Stimulated activated CD4-positive, alpha-beta T cell treated with anti-CD3 and anti-CD28 coated beads, TNF-alpha, amount 100 ng/mL, for 4 hours (primary cell): Measurements from ENCODE around the gene SPCS3.
"Not testable (repeated sequence)": the region's sequence is repeated elsewhere in the genome, so short reads cannot be mapped to it uniquely, and the experiment has no call there.

Experiments used
- DNase-seq, 3 experiments: peaks; one replicate each; pipeline ENCODE4 v3.0.0-alpha.2; 2020; ENCODE audit warnings: low read depth in 3 of 3

SPCS3 gene

DNA sequence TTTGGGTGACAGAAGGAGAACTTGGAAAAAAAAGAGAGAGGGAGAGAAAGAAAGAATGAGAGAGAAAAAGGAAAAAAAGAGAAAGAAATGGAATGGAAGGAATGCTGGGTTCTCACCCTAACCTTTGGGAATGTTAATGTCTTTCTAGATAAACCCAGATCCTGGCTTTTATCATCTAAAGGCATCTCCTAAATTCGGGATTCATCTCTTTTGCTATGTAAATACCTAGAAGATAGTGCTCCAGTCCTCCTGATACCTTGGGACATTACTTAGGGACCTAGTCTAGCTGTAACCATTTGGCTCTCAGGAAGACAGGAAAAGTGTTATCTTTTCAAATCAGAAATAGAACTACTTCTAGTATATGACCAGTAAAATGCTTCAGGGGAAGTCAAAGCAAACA, 15.8 kb upstream of the SPCS3 start:
- DNase-seq = no peak

DNA sequence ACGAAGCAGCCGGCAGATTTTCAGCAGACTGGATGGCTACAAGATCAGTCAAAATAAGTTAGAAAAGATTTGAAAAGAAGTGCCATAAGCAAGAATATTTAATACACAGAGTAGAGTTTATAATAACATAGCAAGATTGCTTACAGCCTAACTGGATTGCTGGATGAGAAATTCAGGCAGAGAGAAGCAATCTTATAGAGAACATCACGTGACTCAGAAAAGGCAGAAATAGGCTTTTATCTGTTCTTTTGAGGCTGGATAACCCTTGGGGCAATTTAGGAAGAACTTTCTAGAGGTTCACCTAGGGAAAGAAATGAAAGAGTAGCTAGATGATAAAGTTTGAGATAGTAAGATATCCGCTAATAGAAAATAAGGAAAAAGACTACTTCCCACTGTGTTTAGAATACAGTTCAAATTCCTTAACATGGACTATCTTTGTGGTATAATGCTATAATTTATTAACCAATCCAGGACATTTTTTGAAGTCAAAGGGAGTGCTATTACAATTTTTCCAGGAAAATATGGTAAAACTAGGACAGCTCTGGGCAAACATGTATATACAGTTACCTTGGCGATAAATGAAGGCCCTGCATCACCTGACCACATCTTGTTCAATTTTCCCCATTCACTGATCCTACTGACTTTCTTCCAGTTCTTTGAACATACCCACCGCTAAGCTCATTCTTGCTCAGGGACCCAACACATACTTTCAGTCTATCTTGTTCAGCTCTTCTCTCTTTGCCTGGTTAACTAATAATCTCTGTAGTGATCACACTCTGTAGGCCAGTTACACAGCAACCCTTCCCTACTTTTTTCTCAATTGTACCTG, 12.7 kb upstream of the SPCS3 start:
- DNase-seq = no peak

DNA sequence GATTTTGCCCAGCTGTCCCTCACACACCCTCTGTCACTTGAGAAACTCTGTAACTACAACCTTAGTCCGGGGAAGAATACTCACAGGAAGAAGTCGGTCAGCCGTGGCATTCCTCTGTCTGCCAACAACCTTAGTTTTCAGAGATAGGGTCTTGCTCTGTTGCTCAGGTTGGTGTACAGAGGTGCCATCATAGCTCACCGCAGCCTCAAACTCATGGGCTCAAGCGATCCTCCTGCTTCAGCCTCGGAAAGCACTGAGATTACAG, 12.2 kb upstream of the SPCS3 start:
- no peak for DNase-seq

DNA sequence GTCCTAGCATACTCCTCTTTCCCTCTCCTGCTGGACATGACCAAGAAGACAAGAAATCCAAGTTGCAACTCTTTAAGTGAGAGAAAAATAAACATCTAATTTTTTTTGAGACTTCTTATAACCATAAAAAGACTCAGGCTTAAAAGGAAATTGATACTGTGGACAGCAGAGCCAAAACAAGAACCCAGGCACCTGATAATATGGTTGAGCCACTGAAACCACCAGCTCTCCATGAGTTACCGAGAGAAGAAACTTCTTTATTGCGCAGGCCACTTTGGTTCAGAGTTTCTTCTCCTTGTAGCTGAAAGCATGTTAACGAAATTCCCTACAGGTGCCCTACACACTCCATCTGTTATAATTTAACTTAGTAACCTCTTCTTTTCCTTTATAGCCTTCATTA, 11.3 kb upstream of the SPCS3 start:
- DNase-seq = no peak

DNA sequence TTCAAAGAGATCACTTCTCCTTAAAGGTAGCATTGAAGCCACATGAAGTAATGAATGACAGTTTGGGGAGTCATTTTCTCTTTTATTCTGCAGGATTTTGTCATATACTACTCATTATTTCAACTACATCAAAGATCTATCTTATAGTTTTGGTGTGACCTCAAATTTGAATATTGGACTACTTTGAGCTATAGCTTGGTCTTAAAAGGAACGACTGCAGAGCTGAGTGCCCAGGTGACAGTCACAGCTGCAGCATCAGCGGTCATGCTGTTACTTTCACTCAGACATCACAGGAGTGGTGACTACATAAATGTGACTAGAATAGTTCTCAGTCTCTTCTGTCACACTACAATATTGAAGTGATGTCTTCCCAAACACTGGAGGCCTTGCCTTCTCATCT, 10.7 kb upstream of the SPCS3 start:
- DNase-seq = no peak

DNA sequence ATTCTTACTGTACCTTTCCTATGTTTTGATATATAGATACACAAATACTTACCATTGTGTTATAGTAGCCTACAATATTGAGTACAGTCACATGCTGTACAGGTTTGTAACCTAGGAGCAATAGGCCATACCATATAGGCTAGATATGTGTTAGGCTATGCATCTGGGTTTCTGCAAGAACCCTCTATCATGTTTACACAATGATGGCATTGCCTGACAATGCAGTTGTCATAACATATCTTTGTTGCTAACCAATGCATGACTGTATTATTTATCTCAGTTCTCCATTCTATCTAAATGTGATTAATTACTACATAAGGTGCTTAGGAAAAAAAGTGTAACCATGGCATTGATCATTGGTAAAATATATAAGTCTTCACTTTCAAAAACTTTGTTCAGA, 10.0 kb upstream of the SPCS3 start:
- DNase-seq = no peak

DNA sequence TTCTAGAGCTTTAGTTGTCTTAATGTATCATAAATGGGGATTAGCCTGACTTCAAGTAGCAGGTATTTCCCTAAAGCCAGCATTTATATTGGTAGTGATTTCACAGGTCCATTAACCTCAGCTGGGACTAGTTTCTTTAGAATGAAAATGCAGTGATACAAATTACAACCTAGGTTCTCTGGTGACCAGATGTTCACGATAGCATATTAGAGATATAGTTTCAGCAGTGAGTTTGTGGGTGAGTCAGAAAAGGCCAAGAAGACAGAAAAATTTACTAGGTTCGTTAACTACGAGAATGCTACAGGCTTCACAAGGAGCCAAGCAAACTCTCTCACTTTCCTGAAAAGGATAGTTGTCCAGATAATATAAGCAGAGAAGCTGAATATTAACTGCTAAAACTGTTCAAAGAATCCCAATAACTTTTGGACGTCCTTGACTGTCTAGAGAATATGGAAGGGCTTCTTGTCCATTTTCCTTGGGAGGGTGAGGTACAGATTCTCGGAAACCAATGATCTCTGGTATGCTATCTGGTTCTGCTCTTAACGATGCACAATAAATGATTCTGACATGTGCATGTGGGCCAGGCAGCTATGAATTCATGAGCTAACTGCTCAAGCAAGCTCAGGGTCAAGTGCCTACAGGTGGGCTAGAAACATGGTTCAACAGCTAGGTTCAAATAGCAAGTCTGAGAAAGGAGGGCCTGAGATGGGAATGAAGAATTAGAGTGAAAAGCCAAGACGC, 6.0 kb upstream of the SPCS3 start:
- no peak for DNase-seq

DNA sequence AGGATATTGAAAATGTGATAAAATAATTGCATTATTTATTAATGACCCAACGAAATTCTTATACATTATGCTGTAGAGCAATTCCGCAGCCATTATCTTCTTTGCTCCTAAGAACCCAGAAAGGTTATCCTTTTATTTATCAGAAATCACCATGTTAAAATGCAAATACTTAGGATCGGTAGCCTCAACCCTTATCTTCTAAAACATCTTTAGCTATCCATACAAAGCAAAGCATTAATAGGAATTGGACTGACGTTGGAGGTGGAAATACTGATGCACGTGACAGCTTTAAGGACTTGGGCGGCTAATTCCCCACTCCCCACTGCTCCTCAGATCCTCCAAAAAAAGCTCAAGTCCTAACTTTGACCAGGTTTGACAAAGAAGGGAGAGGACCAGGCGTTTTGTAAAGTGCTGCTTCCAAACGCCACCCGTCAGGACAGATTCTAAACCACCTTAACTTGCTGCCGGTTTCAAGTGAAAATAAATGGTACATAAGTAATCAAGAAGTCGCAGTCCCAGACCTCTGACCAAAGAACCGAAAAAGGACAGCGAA, 539 bp upstream of the SPCS3 start:
- DNase-seq = no peak

DNA sequence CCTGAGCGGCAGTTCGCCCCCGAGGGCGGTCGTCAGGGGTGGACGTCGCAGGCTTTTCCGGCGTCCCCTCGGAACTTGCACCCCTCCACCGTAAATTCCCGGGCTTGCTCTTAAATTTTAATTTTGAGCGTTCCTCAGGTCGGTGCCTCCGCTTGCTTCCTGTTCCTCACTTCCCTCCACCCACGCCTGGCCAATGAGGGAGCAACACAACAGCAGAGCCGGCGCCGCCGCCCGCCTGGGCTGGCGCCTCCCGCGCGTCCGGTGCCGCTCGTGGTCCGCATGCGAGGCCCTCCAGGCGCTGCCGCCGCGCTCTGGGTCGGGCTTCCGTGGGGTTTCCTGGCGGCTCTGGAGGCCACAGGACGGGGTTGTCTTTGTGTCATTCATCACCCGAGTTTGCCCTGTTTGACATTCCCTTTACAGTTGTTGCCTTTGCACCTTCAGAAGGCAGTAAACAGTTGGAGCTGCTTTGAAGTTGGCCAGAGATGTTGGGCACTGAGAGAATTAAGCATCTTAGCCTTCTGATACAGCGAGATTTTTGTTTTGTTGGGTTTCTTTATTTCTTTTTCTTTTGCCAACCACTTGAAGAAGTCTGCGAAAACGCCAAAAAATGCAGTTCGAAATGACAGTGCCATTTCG, 692 bp downstream of the SPCS3 start:
- DNase-seq = peak; percentile 80 to 82 (median 81)

DNA sequence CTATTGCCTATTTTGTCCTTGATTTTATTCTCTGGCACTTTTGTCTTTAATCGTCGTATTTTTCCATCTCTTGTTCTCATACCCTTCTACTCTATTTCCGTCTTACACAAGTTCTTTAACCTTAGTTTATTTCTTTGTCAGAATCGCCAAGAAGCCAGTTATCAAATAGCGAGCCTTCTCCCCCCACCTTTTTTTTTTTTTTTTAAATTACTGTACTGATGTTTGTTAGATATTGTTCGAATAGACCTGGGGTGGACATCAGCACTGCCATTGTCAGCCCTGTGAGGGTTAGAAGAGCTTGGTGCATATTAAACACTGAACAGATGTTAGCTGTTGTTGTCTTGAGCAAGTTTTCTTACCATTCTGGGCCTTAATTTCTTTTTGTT, 1.2 kb downstream of the SPCS3 start:
- no peak for DNase-seq

DNA sequence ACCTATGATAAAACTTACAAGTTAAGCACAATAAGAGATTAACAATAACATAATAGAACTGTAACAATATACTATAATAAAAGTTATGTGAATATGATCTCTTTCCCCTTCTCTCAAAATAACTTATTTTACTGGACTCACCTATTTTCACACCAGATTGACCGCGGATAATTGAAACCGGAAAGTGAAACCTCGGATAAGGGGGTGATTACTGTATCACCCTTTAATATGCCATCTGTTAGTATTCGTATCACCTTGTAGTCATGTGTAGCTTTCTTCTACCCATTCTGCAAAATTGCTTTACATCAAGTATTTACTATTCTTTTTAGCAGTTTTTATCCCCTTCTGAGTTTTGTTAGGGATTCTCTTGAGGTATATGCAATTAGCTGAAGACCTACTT, 1.8 kb downstream of the SPCS3 start:
- no peak for DNase-seq

DNA sequence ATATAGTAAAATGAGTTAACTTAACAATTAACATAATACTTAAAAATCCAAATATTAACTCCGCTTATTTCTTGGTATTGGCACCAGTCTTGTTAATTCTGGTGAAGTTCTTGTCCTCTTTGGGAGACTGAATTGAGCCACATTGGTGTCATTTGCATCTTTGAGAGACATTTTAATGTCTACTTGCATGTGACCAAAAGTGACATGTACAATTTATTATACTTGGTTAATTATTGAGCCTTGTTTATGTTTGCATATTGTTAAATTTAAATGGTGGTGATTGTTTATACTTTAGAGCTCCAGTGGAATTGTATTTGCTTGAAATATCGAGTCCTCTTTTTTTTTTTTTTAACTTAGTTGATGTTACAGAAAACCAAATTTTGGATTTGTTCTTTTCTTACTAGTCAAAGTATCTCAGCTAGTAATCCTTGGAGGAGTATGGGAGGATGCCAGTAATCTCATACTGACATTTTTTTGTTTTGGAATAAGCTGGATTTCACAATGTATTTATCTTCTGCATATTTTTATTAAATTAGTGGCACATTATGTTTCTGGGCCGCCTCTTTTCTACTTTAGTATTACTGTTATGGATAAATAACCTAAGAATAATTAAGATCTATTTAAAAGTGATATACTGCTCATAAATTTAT, 3.9 kb downstream of the SPCS3 start:
- DNase-seq = no peak

DNA sequence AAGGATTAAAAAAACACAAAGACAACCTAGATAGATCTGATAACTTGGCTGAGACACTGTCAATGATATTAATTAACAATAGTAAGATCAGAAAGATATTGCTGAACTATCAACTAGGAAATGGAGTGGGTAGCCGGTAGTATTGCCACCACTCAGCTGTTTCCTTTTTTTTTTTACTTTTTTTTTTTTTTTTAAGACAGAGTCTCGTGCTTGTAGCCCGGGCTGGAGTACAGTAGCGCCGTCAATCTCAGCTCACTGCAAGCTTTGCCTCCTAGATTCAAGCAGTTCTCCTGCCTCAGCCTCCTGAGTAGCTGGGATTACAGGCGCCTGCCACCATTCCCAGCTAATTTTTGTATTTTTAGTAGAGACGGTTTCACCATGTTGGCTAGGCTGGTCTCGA, 5.1 kb downstream of the SPCS3 start:
- not testable (repeated sequence) for DNase-seq

DNA sequence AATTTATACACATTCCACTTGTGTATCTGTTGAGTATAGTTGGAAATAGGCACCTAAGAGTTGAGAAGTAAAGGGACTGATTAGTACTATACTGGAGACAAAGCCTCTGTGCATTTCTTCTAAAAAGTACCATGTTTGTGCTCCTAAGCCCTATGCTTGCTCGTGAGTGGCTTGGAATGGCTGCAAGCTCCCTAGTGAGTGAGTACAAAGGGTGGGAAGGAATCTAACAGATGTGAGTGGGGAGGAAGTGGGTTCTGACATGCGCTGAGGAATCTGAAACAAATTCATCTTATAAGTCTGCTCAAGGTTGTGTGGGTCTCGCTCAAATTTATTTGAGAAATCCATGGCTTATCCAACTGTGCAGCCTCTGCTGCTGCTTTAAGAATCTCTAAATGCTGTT, 13.3 kb downstream of the SPCS3 start:
- DNase-seq = no peak

DNA sequence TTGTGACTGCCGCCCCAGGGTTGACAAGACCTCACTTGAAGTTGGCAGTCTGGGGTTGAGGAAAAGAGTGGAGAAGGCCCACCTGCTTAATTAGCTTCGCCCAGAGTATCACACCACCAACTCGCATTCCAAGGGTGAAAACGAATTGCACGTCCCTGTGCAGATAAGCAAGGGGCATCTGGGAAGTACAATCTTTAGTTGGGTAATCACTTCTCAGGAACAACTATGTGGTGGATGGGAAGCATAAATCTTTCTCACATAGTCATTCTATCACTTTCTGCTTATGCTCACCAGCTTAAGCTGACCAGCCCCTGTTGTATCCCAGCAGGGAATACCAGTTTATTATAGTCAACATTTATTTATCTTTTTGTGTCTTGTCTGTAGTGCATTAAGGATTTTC, 14.3 kb downstream of the SPCS3 start:
- DNase-seq = no peak

DNA sequence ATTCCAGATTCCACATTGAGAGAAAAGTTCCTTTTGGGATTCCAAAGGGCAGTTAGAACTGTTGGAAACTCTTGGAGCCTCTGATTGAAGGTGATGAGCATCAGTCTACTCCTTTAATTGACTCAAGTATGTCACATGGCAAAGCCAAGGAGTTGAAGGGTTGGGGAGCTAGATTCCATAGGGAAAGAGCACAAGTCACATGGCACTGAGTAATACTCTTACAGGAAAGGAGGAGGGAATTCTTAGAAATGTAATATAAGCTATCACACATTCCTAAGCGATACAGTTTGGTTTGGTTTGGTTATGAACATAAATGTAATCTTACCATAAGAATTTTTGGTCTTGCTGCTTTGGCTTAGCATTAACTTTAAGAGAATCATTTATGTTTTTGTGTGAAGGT, 15.7 kb downstream of the SPCS3 start:
- no peak for DNase-seq

DNA sequence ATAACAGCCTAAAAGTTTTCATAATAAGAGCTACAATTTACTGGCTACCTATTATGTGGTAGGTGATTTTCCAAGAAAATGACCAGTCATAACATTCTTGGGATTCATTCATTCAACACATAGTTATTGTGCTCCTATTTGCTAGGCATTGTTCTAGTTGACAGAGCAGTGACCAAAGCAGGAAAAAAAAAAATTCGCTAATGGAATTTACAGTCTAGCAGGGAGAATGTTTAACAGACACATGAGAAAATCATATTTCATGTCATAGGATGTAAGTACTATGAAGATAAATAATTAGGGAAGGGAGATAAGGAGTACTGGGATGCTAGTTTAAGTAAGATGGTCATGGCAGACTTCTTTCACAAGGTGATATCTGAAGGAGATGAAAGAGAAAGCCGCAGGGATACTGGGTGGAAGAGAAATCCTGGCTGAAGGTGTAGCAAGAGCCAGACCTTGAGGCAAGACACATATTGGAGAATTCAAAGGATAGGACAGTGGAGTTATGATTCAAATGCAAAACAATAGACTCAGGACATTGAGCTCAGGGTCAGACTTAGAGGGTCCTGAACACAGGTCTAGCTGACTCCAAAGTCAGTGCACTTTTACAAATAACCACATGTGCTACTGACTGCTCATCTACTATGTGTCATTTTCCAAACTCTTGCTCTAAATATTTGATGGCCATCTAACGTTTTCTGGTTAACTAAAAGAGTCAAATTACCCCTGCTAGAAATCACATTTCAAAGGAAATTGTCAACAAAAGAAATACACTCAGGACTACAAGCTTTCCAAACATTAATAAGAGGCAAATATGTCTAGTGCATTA, 20.4 kb downstream of the SPCS3 start:
- DNase-seq = no peak

DNA sequence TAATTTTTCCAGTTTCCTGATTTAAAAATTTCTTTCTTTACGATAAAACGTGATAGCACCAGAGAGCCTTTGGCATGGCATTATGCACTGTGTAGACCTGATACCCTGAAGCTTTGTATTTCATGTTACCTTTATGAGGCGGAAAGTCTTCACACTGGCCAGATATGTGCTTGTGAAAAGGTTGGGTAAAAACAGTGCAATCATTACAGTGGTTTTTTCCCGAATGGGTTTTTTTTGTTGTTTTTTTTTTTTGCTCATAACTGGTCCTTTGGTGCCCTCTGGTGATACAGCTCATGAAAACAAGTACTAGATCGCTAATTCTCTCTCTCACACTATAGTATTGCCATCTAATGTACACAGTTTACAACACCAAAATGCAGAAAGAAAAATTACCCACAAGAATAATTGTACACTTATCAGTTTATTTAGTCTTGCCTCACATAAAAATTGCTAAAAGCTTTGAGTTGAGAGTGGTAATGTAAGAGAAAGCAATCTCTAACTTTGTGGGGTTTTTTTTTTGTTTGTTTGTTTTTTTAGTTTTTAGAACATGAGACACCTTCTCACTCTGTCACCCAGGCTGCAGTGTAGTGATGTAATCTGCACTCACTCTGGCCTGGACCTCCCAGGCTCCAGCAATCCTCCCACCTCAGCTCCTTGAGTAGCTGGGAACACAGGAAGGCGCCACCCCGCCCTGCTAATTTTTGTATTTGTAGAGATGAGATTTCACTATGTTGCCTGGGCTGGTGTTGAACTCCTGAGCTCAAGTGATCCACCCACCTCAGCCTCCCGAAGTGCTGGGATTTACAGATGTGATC, 21.3 kb downstream of the SPCS3 start:
- DNase-seq = no peak

DNA sequence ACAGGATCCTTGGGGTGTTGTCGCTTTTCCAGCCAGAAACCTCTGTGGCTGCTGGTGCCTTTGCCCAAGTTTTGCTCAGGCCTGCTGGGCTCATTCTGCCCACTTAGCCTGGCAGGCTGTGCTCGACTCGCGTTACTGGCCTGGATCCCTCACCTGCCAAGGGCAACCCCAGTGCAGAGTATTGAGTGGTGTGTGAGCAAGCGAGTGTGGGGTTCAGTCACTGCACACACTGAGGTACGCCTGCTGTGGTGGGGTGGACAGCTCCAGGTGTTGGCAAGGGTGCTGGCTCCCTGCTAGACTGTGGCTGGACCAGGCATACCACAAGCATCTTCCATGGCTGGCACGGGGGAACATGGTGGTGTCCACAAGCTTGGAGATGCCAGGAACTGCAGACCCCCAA, 22.6 kb downstream of the SPCS3 start:
- DNase-seq = no peak

DNA sequence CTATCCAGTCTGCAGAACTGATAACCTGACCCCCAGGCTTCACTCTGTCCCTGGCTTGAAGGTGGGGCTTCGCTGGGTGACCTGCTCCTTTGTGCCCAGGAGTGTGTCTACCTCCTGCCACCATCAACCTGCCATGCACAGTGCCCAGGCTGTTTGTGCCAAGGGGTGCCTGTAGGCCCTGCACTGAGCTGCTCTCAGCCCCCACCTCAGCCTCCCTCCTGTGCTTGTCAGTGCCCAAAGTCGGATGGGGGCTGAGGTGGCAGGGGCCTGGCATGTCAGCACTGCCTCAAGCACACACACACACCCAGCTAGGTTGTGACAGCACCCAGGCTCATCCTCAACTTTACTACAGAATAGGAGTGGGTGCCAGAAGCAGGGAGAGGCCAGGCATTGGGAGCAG, 23.5 kb downstream of the SPCS3 start:
- no peak for DNase-seq

DNA sequence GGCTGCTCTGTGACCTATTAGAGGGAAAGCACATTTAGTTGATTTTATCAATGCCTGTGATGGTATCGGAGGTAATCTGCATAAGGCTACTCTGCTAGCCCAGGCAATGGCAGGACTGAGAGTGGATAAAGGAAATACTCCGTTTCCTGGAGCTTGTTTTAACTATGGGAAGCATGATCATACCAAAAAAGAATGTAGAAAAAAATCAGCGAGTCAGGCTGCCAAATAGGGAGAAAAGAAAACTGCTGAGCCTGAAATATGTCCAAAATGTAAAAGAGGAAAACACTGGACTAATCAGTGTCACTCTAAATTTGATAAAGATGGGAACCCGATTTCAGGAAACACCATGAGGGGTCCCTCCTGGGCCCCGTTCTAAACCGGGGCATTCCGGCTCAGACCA, 25.6 kb downstream of the SPCS3 start:
- DNase-seq = not testable (repeated sequence)
